GM12878 (cell line): ENCODE measurements around the gene DPYSL3.

Source experiments
- EP300 ChIP-seq, 2 experiments: fragments of 150-350 bp in 1 of 2; IDR thresholded peaks; 2 replicates each; pipeline ENCODE4 v1.6.1; 2011 to 2012; ENCODE audit warnings: low read depth in 2 of 2, low read length in 2 of 2, borderline replicate concordance in 1 of 2, improper control_type of control experiment in 1 of 2, inconsistent platforms in 1 of 2; ENCODE audit not compliant: control insufficient read depth in 1 of 2
- EZH2 ChIP-seq: IDR thresholded peaks from 2 replicates; pipeline ENCODE4 v1.6.1; 2012; ENCODE audit warnings: low read depth, mild to moderate bottlenecking, control low read depth, inconsistent platforms, low read length, borderline replicate concordance; ENCODE audit not compliant: control insufficient read depth

DNA sequence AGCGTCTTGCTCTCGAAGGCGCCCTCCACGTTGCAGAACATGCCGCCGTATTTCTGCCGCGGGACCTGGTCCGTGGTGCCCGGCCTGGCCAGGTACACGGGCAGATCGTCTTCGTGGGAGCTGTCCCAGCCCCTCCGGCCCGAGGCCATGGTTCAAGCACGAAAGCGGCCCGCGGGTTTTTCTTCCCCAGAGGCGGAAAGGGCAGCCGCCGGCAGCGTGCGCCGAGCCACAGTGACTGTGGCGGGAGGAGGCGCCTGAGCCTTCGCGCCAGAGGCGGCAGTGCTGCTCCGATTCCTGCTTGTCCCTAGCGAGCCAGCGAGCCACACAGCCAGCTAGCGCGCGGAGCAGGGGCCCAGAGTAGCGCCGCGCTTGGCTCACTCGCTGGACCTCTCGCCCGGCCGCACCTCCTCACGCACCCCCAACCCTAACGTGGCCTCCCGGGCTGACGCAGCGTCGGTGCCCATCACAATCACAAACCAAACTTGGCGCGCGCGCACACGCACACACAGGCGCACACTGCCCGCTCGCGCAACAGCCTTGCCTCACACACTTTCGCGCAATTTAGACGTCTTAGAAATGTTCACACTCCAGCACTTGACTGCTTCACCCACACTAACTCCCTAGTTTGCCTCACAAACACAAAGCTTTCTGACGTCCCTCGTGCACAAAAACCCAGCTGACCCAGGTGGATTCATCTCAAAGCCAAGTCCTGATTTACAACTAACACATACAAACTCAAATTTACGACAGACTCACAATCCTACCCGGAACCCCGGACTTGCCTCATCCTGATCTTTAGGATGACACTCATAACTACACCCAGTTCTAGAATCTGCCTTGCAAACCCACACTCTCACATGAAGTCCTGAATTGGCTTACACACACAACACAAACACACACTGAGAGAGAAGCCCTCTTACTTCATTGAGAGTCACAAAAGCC, at the start of gene DPYSL3:
- TF ChIP-seq EZH2 (no peak), EP300 (IDR thresholded peaks at IDR 0.05; ENCODE audit: borderline replicate concordance in 1 of 2, control insufficient read depth in 1 of 2, low read depth in 2 of 2, low read length in 2 of 2) (no peak)
